ENCODE data around the gene AAGAB. TPM values are rescaled to one million over a fixed set of nuclear protein-coding genes. Genes with fewer than 3 reads are reported as not detected.

Gene AAGAB
- total RNA-seq, 1 donor from 2014 or later = 26.6 TPM

GRCh38 chr15:67274236-67274635 lies 19.8 kb upstream of the AAGAB start:
- ATAC-seq (no peak), DNase-seq (no peak)
- Histone ChIP-seq H3K4me3 (no peak overlapping the region), H3K9me3 (no peaks in the 10 kb centered on the region), H3K4me1 (no peaks in the 10 kb centered on the region), H3K27me3 (no peaks in the 10 kb centered on the region), H3K27ac (no peak overlapping the region), H3K36me3 (no peaks in the 10 kb centered on the region)
- intact Hi-C loops (cut with DNase I) = no loop called here
- TF ChIP-seq CTCF (IDR thresholded peaks at IDR 0.05) = no peak

GRCh38 chr15:67267951-67268941 lies 13.8 kb upstream of the AAGAB start:
- H3K9me3 ChIP-seq = no peaks in the 10 kb centered on the region
- intact Hi-C loops (cut with DNase I) = no loop called here
- H3K27ac ChIP-seq = no peak overlapping the region
- no peak for TF ChIP-seq CTCF (IDR thresholded peaks at IDR 0.05)
- no peaks in the 10 kb centered on the region for H3K27me3 ChIP-seq
- no peak for DNase-seq
- no peak overlapping the region for H3K4me3 ChIP-seq
- no peaks in the 10 kb centered on the region for H3K36me3 ChIP-seq
- ATAC-seq = no peak
- no peaks in the 10 kb centered on the region for H3K4me1 ChIP-seq

GRCh38 chr15:67267440-67267839 lies 13.0 kb upstream of the AAGAB start:
- intact Hi-C loops (cut with DNase I) = no loop called here
- ATAC-seq = no peak
- no peak overlapping the region for H3K4me3 ChIP-seq

GRCh38 chr15:67266870-67267269 lies 12.4 kb upstream of the AAGAB start:
- Histone ChIP-seq H3K4me1 (no peaks in the 10 kb centered on the region), H3K27ac (no peak overlapping the region), H3K4me3 (no peak overlapping the region), H3K36me3 (no peaks in the 10 kb centered on the region), H3K27me3 (no peaks in the 10 kb centered on the region), H3K9me3 (no peaks in the 10 kb centered on the region)
- ATAC-seq (no peak), DNase-seq (no peak)
- no peak for TF ChIP-seq CTCF (IDR thresholded peaks at IDR 0.05)
- intact Hi-C loops (cut with DNase I) = no loop called here

More at GRCh38 chr15:67267440-67267839, 13.0 kb upstream of the AAGAB start:
- H3K4me1 ChIP-seq = no peaks in the 10 kb centered on the region
- no peaks in the 10 kb centered on the region for H3K36me3 ChIP-seq
- no peak for TF ChIP-seq CTCF (IDR thresholded peaks at IDR 0.05)
- H3K27ac ChIP-seq = no peak overlapping the region
- DNase-seq = no peak
- no peaks in the 10 kb centered on the region for H3K27me3 ChIP-seq
- no peaks in the 10 kb centered on the region for H3K9me3 ChIP-seq

GRCh38 chr15:67259806-67260205 lies 5.3 kb upstream of the AAGAB start:
- TF ChIP-seq CTCF (IDR thresholded peaks at IDR 0.05) = no peak
- intact Hi-C loops (cut with DNase I) = no loop called here
- Histone ChIP-seq H3K27me3 (no peaks in the 10 kb centered on the region), H3K9me3 (no peaks in the 10 kb centered on the region), H3K4me3 (no peak overlapping the region), H3K4me1 (no peaks in the 10 kb centered on the region), H3K27ac (no peak overlapping the region), H3K36me3 (no peaks in the 10 kb centered on the region)
- ATAC-seq (no peak), DNase-seq (no peak)

All from upper lobe of right lung (tissue), 1 donor.